DMS153 (cell line): ENCODE results near the gene AMY2B.
"Not testable (repeated sequence)": the region's sequence is repeated elsewhere in the genome, so short reads cannot be mapped to it uniquely, and the experiment has no call there.

Experiments
- DNase-seq: peaks from one replicate; lab custom pipeline; 2025; lab: John Stamatoyannopoulos, UW

AMY2B gene

DNA sequence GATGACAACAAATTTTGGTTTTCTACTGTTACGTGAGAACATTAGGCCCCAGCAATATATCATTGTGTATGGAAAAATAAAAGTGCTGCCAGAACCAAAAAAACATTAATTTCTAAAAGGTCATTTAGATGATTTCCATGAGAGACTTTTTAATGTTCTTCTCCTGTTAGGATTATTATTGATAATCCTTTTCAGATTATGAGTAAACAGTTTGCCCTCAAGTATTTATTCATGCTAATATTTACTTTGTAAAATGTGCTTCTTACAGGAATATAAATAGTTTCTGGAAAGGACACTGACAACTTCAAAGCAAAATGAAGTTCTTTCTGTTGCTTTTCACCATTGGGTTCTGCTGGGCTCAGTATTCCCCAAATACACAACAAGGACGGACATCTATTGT, at the start of gene AMY2B:
AMY2B (plus strand) TSS at position 301 of the 400 bp plus-strand sequence; CDS start at position 315, 14 bp downstream.
- DNase-seq = not testable (repeated sequence)

DNA sequence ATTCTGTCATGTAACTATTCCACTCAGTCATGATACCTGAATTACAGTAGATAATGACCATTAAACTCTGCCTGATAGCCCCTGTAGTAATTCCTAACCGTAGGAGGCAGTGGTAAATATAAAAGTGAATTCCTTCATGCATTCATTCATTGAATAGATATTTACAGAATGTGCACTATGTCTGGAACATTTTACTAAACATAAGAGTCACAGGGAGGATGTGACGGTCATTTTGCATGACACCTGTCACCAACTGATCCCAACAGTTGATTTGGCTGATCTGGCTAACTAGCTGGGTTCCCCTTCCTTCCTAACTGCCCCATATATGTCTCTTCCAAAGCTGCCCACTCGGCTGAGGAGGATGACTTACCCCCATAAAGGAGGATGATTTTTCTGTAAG, 48.0 kb upstream of the AMY2B start:
- DNase-seq = no peak

DNA sequence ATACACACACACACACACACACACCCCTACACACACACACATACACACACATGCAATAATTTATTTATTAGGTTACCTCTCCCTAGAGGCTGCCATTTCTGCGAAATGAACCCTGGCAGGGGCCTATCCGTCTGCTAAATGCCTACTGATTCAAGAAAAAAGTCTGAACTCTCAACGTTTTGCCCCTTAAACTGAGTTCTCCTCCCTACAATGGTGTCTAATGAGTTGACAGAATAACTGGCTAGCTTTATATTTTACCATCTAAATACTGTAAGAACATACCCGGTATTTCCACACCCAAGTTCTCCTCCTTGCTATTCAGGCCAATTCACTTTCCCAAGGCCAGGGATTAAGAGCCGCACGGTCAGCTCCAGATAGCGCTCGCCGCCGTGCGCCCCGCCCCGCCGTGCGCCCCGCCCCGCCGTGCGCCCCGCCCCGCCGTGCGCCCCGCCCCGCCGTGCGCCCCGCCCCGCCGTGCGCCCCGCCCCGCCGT, 46.2 kb upstream of the AMY2B start:
- DNase-seq = peak; percentile 3

DNA sequence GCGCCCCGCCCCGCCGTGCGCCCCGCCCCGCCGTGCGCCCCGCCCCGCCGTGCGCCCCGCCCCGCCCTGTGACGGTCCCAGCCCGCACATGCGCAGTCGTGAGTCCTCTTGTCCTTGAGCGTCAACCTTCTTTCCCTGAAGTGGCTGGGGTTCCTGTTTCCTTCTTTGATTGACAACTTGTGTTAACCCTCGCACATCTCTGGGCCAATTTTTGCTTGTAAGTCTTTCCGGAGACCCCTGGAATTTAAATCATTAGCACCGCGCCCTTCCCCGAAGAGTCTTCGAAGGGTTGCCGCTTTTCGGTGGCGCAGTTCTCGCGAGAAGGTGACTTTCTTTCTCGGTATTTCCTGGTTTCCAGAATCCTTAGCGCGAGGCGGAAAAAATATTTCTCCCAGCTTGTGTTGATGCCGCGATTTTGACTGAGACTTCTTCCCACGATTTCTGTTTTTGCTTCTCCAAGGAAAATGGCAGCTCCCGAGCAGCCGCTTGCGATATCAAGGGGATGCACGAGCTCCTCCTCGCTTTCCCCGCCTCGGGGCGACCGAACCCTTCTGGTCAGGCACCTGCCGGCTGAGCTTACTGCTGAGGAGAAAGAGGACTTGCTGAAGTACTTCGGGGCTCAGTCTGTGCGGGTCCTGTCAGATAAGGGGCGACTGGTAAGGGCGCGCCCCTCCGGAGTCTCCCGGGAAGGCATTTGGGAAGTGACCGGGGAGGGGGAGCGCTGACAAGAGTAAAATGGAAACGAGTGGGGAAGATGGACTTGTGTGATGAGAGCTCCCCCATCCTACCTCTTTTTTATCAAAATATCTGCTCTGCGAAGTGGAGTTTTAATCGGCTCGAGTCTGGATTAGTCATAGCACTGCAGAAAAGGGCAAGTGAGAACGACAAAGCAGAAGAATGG, 45.5 kb upstream of the AMY2B start, which contains the start of gene RNPC3:
RNPC3 (plus strand) TSS at position 93 of the 901 bp plus-strand sequence; CDS start at position 465, 372 bp downstream.
- DNase-seq = peak; percentile 69

DNA sequence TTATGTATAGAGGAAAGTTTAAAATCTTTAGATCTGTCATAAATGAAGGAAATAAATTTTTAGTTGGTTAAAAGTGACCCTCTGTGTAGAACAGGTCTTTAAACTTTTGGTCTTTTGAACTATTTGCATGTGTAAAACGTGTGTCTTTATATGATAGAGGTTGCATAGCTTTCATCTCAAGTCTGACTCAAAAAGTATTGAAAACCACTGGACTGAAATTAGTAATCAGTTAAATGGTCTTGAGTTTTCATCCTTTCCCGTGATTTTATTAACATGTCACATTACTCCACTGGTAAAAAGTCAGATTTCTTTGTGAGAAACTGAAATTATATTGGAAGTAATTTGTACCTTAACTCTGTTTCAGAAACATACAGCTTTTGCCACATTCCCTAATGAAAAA, 44.1 kb upstream of the AMY2B start:
- DNase-seq = no peak

DNA sequence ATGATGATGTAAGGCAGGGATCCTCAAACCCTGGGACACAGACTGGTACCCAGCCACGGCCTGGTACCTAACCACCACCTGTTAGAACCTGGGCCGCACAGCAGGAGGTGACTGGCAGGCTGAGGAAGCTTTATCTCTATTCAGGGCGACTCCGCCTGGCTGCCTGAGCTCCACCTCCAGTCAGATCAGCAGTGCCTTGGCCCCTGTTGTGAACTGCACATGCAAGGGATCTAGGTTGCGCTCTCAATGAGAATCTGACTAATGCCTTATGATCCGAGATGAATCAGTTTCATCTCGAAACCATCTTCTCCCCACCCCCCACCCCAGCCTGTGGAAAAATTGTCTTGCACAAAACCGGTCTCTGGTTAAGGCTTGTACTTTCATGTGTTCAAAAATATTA, 41.6 kb upstream of the AMY2B start:
- DNase-seq = no peak

DNA sequence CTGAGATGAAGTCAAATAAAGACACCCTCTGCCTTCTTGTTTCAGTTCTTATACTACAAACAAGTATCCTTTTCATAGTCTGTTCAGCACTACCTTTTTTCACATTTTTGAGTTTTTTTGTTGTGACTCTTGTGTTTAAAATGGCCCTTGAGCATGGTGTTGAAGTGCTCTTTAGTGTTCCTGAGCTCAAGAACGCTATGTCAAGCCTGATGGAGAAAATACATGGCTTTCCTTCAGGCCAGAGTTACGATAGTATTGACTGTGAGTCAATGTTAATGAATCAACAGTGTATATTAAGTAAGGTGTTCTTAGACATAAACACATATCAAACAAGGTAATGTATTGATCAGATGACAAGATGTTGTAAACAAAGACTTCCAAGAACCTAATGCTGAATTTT, 33.2 kb upstream of the AMY2B start:
- no peak for DNase-seq

DNA sequence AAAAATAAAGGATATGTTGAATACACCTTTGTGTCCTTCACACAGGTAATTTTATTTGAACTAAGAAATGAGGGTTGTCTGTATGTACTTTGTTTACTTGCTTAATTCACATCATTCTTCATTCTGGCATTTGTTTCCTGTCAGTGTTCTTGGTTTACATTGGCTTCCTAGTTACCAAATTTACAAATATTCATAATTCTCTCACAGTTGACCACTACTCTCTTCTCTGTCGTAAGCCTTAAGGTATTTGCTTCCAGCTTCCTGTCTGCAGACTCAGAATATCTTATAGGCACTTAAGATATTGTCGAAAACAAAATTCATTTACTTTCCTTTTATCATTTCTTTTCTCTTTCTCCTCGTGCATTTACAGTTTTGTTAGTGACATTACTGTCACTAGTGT, 30.0 kb upstream of the AMY2B start:
- DNase-seq = no peak

DNA sequence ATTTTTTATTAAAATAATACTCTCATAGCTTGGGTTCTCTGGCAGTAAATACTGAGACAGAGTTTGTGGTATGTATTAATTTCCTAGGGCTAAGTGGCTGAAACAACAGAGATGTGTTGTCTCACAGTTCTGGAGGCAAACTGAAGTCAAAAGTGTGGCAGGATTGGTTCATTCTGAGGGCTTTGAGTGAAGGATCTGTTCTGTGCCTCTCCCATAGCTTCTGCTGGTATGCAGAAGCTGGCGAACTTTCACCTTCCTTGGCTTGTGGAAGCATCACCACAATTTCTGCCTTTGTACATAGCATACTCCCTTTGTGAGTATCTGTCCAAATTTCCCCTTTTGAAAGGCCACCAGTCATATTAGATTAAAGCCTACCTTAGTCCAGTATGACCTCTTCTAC, 24.9 kb upstream of the AMY2B start:
- DNase-seq = no peak

DNA sequence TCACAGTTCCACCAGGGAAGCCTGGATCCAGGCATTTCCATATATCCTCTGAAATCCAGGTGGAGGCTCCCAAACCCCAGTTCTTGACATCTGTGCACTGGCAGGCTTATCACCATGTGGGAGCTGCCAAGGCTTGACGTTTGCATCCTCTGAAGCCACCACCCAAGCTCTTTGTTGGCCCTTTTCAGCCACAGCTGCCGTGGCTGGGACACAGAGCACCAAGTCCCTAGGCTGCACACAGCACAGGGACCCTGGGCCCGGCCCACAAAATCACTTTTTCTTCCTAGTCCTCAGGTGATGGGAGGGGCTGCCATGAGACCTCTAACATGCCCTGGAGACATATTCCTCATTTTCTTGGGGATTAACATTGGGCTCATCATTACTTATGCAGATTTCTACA, 23.5 kb upstream of the AMY2B start:
- no peak for DNase-seq

DNA sequence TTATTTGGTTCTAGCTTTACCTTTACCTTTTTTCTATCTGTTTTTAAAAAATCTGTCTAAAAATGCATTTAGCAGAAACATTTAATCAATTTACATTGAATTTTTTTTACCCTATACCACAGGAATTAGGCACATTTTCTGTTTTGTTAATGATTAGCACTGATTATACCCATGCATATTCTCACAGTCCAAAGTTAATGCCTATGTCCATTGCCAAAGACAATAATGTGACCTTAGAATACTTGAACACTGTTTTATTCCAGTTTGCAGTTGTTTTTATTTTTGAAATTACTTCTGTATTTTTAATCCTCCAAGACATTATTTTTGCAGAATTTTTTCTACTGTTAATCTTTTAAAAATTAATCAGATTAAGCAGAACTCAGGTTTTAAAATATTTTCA, 11.0 kb upstream of the AMY2B start:
- DNase-seq = no peak

DNA sequence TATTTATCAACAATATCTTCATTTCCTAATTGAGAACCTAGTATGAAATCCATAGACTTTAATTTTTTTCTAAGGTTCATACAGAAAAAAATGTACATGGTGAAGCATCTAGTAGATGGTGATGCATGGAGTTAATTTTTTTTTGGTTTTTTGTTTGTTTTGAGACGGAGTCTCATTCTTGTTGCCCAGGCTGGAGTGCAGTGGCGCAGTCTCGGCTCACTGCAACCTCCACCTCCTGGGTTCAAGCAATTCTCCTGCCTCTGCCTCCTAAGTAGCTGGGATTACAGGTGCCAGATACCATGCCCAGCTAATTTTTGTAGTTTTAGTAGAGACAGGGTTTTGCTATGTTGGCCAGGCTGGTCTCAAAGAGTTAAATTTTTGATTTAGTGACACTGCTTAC, 10.3 kb upstream of the AMY2B start:
- DNase-seq = not testable (repeated sequence)

DNA sequence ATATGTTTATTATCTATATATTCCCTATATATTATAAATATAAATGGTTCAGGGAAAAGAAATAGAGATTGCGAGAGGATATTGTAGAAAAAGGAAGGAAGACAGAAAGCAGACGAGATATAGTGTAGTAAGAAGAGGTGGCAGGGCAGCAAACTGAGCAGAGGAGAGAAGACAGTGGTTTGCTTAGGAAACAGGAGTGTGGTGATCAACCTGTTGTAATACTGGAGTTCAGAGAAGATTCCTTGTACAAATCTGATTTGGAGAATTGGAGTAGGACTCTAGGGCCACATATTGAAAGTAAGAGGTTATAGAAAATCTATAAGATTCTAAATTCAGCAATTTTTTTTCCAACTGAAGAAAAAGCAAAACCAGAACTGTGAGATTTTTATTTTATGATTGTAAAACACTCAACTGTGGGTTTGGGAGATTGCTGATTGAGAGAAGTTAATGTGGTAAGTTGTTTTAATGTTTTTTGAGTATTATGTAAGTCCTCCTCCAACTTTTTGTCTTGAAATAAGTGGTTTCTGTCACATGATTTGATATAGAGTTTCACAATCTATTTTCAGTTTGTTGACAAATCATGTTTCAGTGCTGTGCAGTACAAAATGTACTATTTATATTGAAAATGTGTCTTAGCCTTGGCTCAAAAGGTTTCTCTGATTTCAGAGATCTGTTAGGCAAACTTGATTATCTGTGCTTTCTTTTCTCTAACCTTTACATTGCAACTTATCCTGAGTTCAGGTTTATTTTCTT, 9.6 kb upstream of the AMY2B start:
- no peak for DNase-seq

DNA sequence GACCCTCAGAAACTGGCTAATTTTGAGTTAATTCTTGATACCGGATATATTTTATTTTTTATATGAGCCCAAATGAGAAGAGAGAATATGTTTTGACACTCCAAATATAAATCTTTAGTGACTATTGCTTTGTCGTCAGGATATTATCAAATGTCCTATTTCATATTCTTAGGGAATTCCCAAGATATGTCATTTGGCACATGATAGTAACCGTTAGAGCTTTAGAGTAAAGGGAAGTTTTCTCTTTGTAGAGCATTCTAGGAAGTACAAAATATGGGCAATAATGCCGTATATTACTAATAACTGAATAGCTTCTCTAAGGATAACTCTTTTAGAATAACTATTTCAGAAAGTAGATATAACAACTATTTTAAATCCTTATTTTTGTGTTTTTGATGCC, 8.3 kb upstream of the AMY2B start:
- DNase-seq = no peak

DNA sequence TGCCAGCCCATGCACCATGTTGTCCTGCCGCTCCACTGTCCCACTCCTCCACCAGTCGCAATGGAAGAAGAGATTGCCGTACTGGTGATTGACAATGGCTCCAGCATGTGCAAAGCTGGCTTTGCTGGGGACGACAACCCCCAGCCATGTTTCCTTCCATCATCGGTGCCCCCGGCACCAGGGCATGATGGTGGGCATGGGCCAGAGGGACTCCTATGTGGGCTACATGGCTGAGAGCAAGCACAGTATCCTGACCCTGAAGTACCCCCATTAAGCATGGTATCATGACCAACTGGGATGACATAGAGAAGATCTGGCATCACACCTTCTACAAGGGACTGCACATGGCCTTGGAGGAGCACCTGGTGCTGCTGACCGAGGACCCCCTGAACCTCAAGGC, 1.9 kb upstream of the AMY2B start:
- DNase-seq = no peak

DNA sequence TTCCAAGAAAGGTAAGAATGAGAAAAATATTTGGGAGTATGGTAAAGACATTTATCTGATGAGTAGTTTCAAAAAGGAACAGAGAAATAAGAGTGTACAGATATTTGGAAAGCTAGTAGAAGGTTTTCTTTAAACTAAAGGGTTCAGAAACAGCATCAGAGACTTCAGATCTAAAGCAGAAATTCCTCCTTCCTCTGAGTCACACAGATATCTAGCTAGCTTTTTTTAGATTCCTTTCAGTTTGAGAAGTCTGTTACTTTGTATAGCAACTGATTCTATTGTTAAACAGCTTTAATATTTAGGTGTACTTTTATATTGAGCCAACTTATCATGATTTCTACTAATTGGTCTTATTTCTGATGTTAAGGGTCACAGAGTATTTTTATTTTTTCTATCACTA, 4.7 kb downstream of the AMY2B start:
- no peak for DNase-seq

DNA sequence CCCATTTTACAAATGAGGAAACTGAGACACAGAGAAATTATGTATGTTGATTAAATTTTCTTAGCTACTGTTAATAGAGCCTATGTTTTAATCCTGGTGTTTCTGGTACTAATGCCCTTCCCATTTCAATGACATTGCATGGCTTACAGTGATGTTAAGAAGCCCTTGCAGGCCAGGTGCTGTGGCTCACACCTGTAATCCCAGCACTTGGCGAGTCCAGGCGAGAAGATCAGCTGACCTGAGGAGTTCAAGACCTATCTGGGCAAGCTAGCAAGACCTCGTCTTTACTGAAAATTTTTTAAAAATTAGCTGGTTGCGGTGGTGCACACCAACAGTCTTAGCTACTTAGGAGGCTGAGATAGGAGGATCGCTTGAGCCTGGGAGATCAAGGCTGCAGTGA, 5.4 kb downstream of the AMY2B start:
- not testable (repeated sequence) for DNase-seq

DNA sequence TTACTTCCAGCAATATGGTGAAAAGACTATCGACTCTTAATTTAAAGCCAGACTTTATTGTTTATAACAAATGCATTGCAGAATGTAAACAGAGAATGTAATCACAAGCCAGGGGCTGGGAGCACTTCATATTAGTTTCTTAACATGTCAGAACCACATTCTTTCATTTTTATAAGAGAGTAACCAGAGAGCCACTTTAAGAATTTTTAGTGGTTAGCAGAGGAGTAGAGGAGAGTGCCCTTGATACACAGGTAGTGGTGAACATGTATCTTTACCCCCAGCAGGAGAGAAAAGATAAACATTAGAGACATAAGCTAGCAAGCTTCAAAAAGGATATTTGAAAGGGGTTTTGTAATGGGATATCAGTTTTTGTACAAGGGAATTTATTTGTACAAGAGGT, 11.1 kb downstream of the AMY2B start:
- DNase-seq = no peak

DNA sequence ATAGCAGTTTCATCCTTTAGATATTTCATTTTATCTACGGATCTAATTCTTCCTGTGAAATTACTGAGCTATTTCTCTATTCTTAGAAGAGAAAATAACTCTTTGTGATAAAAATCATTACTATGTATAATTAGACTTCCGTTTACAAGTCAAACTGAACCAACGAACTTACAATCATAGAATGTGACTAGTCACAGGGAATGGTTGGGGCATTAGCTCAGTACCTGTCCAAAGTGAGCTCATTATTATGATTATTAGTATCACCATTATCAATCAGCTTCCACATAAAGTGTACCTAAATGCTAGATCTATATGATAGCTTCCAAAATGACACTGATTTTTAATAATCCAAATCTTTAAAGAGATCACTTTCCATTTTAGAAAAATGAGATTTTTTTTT, 12.5 kb downstream of the AMY2B start:
- DNase-seq = no peak

DNA sequence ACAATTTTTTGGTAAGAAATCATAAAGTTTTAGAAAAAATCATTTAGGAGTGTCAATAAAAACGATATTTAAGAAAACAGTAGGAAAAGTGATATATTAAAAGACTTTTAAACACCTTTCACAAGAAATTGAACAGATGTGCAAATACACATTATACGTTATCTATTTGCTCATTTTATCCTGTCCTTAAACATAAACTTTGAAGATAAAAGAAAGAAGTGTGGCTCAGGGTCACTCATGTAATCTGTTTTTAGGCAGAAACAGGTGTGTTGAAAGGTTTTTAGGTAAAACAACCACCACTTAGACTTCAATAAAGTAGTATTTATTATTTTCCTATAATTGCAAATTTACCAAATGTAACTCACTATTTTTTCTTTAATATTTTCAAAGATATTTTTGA, 13.1 kb downstream of the AMY2B start:
- no peak for DNase-seq

DNA sequence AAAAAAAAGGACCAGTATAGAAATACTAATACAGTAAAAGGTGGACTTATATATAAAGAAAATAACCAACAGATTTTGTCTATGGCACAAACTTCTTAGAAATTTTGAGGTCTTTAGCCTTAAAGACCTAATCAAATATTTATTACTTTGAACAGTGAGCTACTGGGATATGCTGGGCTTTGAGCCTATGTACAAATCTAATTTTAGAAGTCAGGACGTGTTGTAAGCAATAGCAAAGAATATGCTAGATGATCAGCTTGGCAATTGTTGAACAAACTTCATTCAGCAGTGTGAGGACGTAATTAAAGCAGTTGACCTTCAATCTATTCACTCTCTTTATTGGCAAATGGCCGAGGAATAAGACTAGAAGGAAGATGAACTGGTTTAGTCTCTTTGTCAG, 31.4 kb downstream of the AMY2B start:
- not testable (repeated sequence) for DNase-seq

DNA sequence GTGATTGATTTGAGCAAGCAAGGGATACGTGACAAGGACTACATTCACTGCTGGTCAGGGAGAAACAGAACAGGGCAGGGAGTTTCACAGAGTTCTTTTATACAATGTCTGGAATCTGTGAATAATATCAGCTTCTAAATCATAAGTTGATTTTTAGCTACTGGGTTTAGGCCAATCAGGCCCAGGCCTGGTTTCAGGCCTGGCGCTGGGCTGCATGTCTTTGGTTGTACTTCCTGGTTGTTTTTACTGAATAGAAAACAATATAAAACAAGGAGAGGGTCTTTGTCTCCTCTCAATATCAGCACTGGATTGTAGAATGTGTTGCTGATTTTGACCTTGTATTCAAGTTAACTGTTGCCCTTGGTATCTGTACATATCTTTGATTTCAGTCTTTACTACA, 45.0 kb downstream of the AMY2B start:
- DNase-seq = no peak

DNA sequence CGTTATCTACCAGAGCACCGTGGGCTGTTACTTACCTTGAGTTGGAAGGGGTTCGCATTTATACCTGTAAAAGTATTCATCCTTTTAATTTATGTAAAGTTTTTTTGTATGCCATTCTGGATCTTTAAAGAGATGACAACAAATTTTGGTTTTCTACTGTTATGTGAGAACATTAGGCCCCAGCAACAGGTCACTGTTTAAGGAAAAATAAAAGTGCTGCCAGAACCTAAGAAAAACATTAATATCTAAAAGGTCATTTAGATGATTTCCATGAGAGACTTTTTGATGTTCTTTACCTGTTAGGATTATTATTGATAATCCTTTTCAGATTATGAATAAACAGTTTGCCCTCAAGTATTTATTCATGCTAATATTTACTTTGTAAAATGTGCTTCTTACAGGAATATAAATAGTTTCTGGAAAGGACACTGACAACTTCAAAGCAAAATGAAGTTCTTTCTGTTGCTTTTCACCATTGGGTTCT, 45.6 kb downstream of the AMY2B start, which contains the start of gene AMY2A:
AMY2A (plus strand) TSS at position 434 of the 484 bp plus-strand sequence; CDS start at position 448, 14 bp downstream.
- not testable (repeated sequence) for DNase-seq
